ENCODE measurements around the gene STRADA.

The STRADA gene

DNA sequence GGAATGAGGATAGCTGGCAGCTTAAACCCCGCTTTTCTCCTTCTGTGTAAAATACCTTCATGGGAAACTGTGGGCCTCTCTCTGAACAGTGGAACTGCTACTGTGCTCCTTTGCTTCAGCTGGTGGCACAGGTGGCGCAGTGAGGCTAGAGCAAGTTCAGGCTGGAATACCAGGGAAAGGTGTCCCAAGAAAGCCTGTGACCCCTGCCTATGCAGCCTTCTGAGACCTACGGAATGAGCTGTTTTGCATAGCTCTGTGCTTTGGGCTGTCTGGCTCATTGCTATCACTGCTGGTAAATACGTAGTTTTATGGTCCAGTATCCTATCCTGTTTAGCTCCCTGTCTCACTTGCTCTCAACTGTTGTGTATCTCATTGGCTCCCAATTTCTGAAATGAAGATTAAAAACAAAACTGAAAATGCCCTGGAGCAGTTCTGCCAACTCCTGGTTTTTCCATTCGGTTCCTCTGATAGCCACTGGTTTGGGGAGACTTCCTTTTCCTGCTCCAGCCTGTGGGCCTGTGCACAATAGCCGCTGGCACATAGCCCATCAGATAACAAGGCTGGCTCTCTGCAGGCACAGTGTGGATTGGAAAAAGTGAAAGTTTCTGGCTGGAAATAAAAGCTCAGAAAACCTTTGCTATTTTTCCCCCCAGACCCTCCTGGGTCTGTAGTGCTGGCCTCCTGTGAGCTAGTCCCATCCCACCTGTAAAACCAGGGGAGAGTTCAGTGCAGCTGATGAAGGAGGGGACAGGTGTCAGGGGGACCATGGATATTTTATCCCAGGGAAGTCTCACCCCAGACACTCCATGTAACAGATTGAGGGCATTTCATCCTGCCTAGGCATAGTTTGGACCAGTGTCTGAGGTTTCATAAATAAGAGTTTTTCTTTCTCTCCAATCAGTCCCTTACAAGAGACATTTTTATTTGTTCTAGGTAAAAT is 65.7 kb downstream of the STRADA start:
- Histone ChIP-seq H3K27me3 (ENCODE audit: control insufficient read depth, insufficient read depth, low read length) (no peaks in the 10 kb centered on the region), H3K4me3 (ENCODE audit: low read length) (no peak overlapping the region), H3K9me3 (ENCODE audit: control insufficient read depth, low read depth, low read length) (no peaks in the 10 kb centered on the region), H3K27ac (ENCODE audit: low read length) (no peak overlapping the region), H3K4me1 (ENCODE audit: control insufficient read depth, low read depth, low read length) (peaks cover 24% of the 10 kb centered on the region), H3K36me3 (ENCODE audit: control insufficient read depth, low read depth, low read length) (no peaks in the 10 kb centered on the region), H3K9ac (ENCODE audit: low read length) (no peak overlapping the region)

DNA sequence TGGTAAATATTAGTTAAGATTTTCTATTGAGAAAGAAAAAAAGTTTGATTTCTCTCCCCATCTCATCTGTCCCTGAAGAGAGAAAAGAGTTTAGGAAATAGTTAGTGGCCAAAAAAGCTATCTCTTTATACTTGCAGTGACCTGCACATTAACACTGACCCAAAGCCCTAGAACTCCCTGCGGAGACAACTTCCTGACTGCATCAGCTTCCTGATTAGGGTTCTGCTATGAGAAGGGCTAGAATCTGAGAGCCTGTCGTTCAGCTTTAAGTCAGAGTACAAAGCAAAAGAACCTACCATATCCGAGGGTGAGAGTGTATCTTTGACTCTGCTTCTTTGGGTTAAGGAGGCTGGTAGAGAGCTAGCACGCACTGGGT is 66.4 kb downstream of the STRADA start:
- no peak overlapping the region for H3K27ac ChIP-seq (ENCODE audit: low read length)
- no peaks in the 10 kb centered on the region for H3K9me3 ChIP-seq (ENCODE audit: control insufficient read depth, low read depth, low read length)
- H3K9ac ChIP-seq (ENCODE audit: low read length), result no peak overlapping the region
- H3K4me3 ChIP-seq (ENCODE audit: low read length), result no peak overlapping the region
- H3K36me3 ChIP-seq (ENCODE audit: control insufficient read depth, low read depth, low read length), result no peaks in the 10 kb centered on the region
- H3K4me1 ChIP-seq (ENCODE audit: control insufficient read depth, low read depth, low read length), result peaks cover 24% of the 10 kb centered on the region
- no peaks in the 10 kb centered on the region for H3K27me3 ChIP-seq (ENCODE audit: control insufficient read depth, insufficient read depth, low read length)

DNA sequence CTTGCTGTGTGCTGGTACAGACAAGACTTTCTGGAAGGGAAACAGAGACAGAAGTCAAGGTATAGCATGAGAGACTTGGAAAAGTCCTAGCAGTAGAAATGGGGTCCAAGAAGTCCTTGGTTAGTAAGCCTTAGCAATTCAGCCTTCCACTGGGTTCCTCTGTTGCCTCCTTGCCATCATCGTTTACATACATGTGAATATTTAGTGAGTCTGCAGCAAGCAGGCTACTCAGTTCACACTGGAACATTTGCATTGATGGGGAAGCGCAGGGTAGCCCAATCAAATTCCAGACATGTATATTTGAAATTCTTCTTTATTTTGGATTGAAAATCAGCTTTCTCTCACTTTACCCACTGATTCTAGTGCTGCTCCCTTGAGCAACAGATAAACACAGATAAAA is 68.7 kb downstream of the STRADA start:
- Histone ChIP-seq H3K4me3 (ENCODE audit: low read length) (no peak overlapping the region), H3K9me3 (ENCODE audit: control insufficient read depth, low read depth, low read length) (no peaks in the 10 kb centered on the region), H3K4me1 (ENCODE audit: control insufficient read depth, low read depth, low read length) (peaks cover 24% of the 10 kb centered on the region), H3K9ac (ENCODE audit: low read length) (no peak overlapping the region), H3K27me3 (ENCODE audit: control insufficient read depth, insufficient read depth, low read length) (no peaks in the 10 kb centered on the region), H3K36me3 (ENCODE audit: control insufficient read depth, low read depth, low read length) (no peaks in the 10 kb centered on the region), H3K27ac (ENCODE audit: low read length) (no peak overlapping the region)

- Histone ChIP-seq H3K27me3 (ENCODE audit: control insufficient read depth, insufficient read depth, low read length) (no peaks in the 10 kb centered on the region), H3K27ac (ENCODE audit: low read length) (no peak overlapping the region), H3K9ac (ENCODE audit: low read length) (no peak overlapping the region), H3K9me3 (ENCODE audit: control insufficient read depth, low read depth, low read length) (no peaks in the 10 kb centered on the region), H3K4me3 (ENCODE audit: low read length) (no peak overlapping the region), H3K36me3 (ENCODE audit: control insufficient read depth, low read depth, low read length) (no peaks in the 10 kb centered on the region), H3K4me1 (ENCODE audit: control insufficient read depth, low read depth, low read length) (no peaks in the 10 kb centered on the region)
Measured at GRCh38 chr17:63665527-63666214, 75.9 kb downstream of the STRADA start.

- H3K27me3 ChIP-seq (ENCODE audit: control insufficient read depth, insufficient read depth, low read length), result no peaks in the 10 kb centered on the region
- H3K4me1 ChIP-seq (ENCODE audit: control insufficient read depth, low read depth, low read length), result no peaks in the 10 kb centered on the region
- no peaks in the 10 kb centered on the region for H3K9me3 ChIP-seq (ENCODE audit: control insufficient read depth, low read depth, low read length)
- H3K4me3 ChIP-seq (ENCODE audit: low read length), result no peak overlapping the region
- no peak overlapping the region for H3K27ac ChIP-seq (ENCODE audit: low read length)
- H3K36me3 ChIP-seq (ENCODE audit: control insufficient read depth, low read depth, low read length), result peaks cover 7% of the 10 kb centered on the region
- no peak overlapping the region for H3K9ac ChIP-seq (ENCODE audit: low read length)
Measured at GRCh38 chr17:63659850-63660249, 81.7 kb downstream of the STRADA start.

DNA sequence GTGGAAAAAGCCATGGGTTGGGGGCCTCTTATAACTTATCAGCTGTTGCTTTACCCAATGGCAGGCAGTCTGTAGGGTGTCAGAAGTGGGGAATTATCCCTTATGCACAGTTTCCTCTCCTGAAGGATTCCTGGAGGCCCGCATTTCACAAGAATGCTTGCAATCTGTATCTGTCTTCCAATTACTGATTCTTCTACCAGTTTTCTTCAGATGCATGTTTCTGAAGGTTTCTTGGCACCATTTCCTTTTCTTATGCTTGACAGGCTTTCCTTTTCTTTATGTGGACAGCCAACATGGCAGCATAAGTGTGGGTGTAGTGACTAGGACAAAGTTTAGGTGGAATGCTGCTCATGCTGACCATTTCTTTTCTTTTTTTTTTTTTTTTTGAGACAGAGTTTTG is 83.2 kb downstream of the STRADA start:
- Histone ChIP-seq H3K9ac (ENCODE audit: low read length) (no peak overlapping the region), H3K9me3 (ENCODE audit: control insufficient read depth, low read depth, low read length) (no peaks in the 10 kb centered on the region), H3K27ac (ENCODE audit: low read length) (no peak overlapping the region), H3K36me3 (ENCODE audit: control insufficient read depth, low read depth, low read length) (peaks cover 13% of the 10 kb centered on the region), H3K4me1 (ENCODE audit: control insufficient read depth, low read depth, low read length) (no peaks in the 10 kb centered on the region), H3K27me3 (ENCODE audit: control insufficient read depth, insufficient read depth, low read length) (no peaks in the 10 kb centered on the region), H3K4me3 (ENCODE audit: low read length) (no peak overlapping the region)

DNA sequence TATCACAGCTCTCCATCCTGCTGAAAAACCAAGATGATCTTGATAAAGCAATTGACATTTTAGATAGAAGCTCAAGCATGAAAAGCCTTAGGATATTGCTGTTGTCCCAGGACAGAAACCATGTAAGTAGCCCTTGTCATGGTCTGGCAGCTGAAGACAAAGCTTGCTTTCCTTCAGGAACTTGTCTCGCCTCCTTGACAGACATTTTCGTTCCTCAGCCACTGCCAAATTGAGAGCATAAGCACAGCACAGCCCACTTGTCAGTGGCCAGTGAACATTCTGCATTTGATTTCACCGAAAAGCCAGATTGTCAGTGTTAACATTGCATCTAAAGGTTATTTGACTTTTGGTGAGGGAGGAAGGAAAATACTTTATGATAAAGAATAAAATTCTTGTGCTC is 83.8 kb downstream of the STRADA start:
- Histone ChIP-seq H3K36me3 (ENCODE audit: control insufficient read depth, low read depth, low read length) (peaks cover 16% of the 10 kb centered on the region), H3K9me3 (ENCODE audit: control insufficient read depth, low read depth, low read length) (no peaks in the 10 kb centered on the region), H3K4me1 (ENCODE audit: control insufficient read depth, low read depth, low read length) (no peaks in the 10 kb centered on the region), H3K27me3 (ENCODE audit: control insufficient read depth, insufficient read depth, low read length) (no peaks in the 10 kb centered on the region), H3K4me3 (ENCODE audit: low read length) (no peak overlapping the region), H3K27ac (ENCODE audit: low read length) (no peak overlapping the region), H3K9ac (ENCODE audit: low read length) (no peak overlapping the region)

- Histone ChIP-seq H3K4me3 (ENCODE audit: low read length) (no peak overlapping the region), H3K36me3 (ENCODE audit: control insufficient read depth, low read depth, low read length) (peaks cover 13% of the 10 kb centered on the region), H3K27ac (ENCODE audit: low read length) (no peak overlapping the region), H3K4me1 (ENCODE audit: control insufficient read depth, low read depth, low read length) (peaks cover 3% of the 10 kb centered on the region), H3K9ac (ENCODE audit: low read length) (no peak overlapping the region), H3K27me3 (ENCODE audit: control insufficient read depth, insufficient read depth, low read length) (no peaks in the 10 kb centered on the region), H3K9me3 (ENCODE audit: control insufficient read depth, low read depth, low read length) (no peaks in the 10 kb centered on the region)
Measured at GRCh38 chr17:63653050-63653449, 88.5 kb downstream of the STRADA start.
